HG03558 (cell line): ENCODE data around the gene KCNAB2.

Experiments
- ATAC-seq: cut with Tn5 transposase; IDR thresholded peaks from one replicate; pipeline ENCODE4 v1.9.1; 2021; ENCODE audit warnings: moderate number of reproducible peaks; ENCODE audit not compliant: unreplicated experiment; ENCODE audit errors: extremely low read depth

The KCNAB2 gene

DNA sequence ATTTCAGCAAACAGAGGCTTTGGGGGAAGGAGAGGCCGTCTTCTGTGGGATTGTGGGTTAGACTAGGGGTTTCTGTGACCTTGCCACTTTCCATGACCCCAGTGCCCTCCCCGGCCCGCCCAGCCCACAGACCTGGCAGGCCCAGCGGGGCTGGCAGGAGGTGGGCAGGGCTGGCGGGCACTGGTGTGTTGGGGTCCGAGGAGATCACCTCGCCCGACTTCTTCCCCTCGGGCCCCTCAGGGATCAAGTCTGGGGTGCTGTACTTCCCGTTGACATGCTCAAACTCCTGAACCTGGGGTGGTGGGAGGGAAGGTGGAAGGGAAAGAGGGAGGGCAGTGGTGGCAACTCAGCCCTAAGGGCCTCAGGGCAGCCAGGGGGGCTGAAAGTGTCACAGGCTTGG, 78.1 kb downstream of the KCNAB2 start:
- no peak for ATAC-seq

DNA sequence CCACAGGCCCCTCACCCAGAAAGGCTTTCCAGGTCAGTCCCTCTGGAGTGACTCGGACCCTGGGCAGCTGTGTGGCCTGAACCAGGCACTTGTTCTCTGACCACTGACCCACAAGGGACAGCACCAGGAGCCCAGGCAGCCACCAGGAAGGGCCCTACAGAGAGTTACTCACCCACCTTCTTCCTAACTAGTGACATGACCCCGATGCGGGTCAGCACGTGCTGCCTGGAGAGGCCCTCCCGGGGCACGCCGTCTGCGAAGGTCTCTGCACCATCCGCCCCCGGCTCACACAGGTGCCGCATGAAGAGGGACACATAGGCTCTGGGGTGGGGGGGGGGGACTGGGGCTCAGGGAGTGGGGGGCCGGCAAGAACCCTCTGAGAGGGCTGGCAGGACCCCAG, 78.7 kb downstream of the KCNAB2 start:
- no peak for ATAC-seq

DNA sequence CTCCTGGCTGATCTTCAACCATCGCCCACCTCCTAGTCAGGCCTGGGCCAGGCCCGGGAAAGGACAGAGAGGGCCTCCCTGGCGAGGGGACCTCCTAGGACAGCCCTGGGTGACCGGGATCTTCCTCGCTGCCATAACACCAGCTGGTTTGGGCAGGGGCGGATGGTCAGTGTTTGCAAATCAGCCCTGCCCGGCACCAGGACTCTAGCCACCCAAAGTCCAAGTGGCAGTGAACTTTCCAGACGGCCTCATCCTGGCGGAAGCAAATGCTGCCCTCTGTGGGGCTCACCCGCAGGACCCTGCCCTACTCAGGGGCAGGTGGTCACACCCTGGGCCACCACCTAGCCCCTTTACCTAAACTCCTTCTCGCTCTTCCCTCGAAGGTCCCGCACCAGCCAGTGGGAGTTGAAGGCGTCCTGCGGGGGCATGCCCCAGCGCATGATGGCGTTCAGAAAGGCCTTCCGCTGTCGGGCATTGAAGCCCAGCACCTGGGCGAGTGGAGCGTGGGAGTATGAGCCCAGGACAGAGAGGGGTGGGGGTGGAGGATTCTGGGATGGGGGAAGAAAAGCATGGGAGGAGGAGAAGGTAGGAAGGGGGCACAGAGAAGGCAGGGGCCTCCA, 79.2 kb downstream of the KCNAB2 start:
- no peak for ATAC-seq

DNA sequence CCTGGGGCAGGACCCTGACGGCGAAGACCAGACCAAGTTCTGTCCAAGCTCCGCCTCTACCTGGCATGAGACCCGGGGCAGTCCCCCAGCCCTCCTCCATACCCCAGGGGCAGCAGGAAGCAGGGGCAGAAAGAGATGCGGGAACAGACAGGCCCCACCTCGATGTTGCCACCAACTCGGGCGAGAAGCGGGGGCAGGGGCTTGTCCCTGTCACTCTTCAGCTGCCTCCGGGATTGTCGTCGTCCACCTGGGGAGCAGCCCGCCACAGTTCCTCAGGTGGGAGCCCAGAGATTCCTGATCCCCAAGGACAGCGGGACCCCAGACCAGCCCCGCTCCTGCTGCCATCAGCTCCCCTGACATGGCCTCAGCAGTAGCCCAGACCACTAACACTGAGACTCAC, 79.7 kb downstream of the KCNAB2 start:
- no peak for ATAC-seq

DNA sequence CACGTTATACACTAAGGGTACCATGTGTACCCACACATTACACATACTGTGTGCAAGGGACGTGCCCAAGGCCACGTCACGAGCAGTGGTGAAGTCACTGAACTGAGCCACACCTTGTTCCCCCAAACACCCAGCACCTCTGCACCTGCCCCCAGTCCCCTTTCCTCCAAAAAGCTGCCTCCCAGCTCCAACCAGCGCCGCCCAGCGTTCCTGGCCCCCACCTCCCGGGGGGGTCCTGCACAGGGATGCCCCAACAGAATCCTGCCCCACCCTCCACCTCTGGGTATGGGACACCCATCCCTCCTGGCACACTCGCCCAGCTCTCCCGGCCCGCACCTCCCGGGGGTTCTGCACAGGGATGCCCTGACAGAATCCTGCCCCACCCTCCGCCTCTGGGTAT, 80.3 kb downstream of the KCNAB2 start:
- no peak for ATAC-seq

DNA sequence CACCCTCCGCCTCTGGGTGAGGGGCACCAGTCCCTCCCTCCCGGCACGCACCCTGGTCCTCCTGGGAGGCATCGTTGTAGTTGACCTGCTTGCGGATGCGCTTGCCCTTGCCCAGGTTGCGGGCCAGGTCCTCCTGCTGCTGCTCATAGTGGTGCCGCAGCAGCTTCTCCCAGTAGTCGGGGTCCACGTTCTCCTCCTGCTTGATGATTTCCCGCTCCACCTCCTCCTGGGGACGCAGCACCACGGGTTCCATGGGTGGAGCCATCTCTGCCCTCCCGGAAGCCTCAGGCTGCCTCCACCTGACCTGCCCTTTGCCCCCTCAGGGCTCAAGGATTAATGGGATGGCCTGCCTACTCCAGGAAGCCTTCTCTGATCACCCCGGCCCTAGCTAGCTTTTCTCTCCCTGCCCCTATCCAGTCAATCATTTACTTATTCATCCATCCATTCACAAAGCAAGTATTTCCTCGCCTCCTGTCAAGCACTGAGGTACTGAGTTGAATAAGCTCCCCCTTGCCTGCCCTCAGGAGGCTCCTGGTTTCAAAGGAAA, 80.9 kb downstream of the KCNAB2 start:
- ATAC-seq = no peak

DNA sequence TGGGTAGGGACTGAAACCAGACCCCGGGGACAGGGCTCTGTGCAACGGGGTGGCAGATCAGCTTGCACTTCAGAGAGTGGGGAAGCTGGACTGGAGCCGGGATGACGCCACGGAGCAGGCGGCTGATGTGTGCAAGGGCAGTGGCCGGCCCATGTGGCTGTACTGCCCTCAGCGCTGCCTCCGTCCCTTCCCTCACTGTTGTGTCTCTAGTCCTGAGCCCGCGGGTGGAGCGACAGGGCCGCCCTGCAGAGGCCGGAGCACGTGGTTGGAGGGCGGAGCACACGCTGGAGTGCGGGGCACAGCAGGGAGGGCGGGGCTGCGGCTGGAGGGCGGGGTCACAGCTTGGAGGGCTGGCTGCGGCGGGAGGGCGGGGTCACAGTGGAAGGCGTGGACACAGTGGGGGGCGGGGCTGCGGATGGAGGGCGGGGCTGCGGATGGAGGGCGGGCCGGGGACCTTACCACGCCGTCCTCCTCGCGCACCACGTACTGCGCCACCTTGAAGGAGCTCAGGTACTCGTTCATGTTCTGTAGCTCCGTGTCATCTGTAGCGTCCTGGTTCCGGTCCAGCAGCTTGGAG, 82.0 kb downstream of the KCNAB2 start:
- no peak for ATAC-seq

DNA sequence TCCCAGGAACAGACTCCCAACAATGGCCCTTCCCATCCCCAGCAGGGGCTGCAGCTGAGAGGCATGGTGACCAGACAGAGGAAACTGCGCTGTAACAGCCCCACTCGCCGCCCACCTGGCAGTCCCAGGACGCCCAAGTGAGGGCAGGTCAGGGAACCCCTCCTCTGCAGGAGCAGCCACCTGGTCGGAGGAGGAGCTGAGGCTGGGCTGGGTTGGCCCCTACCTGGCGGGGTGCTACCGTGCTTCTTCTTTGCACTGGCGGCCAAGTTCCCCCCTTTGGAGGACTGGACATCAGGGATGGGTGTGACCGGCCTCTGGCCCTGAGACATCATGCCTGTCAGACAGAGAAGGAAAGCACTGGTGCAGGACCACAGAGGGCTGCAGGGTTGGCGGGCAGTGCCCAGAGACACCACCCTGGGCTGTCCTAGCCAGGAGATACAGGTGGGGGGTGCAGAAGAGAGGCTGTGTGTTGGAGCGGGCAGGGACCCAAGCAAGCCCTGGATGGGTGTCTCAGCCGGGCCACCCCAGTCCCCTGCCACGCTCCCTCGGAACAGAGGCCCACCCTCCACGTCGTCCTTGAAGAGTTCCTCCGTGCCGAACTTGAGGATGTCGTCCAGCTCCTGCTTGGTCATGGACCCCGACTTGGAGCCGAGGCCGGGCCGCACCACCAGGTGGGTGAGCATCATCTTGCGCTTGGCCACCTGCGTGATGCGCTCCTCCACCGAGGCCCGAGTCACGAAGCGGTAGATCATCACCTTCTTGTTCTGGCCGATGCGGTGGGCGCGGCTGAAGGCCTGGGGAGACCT, 82.8 kb downstream of the KCNAB2 start:
- ATAC-seq = no peak

DNA sequence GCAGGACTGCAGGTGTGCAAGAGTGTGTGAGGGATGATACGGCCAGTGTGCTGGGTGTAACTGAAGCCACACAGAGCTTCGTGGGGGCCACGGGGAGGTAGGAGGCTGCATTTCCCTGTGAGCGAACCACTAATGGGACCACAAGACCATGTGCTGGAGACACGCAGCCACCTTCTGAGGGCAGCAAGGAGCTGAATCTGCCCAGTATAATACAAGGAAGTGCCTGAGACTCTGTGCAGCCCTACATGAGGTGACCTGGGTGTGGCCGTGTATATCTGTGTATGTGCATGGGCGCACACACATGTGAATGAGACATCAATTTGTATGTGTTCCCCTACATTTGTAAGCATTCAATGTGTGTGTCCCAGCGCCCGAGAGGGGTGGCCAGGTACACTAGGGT, 83.6 kb downstream of the KCNAB2 start:
- no peak for ATAC-seq

DNA sequence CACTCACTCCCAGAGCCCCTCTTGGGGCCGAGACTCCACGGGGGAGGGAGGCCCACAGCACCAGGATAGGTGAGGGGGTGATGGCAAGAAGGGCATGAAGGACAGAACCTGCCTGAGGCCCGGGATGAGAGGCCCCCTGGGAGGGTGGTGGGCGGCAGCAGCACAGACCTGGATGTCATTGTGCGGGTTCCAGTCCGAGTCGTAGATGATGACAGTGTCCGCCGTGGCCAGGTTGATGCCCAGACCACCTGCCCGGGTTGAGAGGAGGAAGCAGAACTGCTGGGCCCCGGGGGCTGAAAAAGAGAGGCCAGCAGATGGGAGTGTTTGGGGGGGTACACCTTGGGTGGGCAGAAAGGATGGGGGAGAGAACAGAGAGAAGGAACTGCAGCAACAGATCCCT, 84.3 kb downstream of the KCNAB2 start:
- ATAC-seq = no peak

DNA sequence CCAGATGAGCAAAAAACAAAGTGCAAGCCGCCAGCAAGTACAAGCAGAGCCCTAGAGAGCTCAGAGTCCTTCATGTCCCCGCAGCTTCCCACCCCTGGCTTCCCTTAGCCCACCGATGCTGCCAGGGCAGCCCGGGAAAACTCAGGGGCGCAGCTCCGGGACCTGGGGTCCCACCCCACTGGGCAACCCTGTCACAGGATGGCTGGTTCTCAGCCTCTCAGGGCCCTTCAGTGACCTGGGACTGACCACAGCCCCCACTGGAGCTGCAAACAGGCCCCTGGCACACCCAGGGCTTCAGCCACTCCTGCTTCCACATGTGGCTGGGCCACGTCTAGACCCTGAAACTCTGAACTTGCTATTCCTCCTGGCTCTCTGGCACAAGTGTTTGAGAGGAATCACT, 84.9 kb downstream of the KCNAB2 start:
- no peak for ATAC-seq

DNA sequence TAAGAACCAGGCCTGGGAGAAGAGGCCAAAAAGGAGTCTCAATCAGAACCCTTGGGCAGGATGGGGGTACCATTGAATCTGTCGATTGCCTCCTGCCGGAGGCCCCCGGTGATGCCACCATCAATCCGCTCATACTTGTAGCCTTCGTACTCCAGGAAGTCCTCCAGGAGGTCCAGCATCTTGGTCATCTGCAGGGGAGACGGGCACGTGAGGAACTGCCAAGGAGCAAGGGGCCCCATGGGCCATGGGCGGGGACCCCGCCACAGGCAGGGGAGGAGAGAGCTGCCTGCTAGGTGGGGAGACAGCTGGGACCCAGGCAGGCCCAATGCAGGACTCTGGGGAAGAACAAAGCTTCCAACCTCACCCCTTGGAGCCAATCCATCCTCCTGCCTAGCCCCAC, 85.9 kb downstream of the KCNAB2 start:
- ATAC-seq = no peak

DNA sequence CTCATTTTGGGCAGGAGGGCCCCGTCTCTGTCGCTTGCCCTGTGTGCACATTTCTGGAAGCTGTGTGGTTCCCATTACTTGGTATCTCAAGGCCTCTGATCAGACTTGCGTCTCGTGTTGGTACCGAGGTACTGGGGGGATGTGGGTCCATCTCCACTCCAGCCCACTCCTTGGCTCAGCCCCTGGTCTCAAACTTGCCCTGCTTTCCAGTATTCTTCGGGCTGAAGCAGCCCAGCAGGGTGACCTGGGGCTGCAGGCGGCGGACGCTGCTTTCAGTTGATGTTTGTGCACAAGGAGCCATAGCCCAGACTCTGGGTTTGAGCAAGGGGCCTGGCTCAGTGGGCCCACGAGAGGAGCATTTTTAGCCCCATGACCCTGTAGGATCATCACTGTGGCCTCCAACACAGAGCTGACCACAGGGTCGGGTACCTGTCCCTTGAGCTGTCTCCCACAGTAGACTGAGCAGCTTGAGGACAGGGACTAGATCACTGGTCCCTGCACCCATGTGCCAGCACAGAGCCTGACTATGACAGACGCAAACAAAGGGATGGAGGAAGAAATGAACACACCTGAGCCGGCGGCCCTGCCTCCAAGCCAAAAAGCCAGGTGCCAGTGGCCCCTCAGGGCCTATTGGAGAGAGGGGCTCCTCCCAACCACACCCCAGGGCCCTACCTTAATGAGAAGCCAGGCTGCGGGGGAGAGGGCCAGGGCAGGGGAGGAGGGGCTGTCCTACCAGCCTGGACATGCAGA, 87.6 kb downstream of the KCNAB2 start:
- no peak for ATAC-seq

DNA sequence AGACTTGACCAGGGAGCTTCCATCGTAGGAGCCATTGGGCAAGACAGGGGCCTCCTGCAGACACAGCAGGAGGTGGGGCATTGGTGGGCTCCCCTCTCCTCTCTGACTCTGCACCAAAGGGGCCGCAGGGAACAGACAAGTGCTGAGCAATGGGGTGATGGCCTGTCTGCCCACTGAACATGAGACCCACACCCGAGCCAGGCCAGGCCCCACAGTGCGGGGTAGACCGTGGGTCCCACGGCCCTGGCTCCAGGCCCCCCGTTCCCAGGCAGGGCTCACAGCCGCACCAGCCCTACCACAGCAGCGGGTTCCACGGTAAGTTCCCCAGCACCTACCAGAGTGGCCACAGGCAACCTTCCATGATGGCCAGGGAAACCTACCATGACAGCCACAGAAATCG, 88.5 kb downstream of the KCNAB2 start:
- no peak for ATAC-seq

DNA sequence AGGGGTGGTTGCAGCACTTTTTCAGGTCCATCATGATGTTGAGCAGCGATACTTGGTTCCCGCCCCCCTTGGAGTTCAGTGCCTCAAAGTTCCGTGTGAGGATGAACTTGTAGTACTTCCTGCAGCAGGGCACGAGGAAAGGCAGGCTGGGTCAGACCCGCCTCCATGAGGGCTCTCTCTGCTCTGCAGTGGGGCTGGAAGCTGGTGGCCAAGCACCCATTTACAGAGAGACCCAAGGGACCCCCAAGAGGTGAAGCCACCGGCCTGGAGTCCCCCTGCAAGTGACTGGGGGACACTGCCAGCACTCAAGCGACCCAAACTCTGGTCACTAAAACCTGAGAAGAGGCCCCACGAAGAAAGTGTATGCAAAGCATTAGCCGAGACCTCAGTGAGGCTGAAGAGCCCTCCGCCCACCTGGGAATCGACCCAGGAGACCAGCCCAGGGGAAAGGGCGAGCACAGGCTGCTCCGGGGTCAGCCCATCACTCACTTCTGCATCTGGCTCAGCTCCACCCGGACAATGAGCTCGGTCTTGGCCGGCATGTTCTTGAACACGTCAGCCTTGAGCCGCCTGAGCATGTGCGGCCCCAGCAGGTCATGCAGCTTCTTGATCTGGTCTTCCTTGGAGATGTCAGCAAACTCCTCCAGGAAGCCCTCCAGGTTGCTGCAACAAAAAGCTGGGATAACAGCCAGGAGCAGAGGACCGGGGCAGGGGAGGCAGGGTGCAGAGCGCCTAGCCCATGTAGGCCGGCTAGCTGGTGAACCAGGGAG, 89.2 kb downstream of the KCNAB2 start:
- no peak for ATAC-seq

DNA sequence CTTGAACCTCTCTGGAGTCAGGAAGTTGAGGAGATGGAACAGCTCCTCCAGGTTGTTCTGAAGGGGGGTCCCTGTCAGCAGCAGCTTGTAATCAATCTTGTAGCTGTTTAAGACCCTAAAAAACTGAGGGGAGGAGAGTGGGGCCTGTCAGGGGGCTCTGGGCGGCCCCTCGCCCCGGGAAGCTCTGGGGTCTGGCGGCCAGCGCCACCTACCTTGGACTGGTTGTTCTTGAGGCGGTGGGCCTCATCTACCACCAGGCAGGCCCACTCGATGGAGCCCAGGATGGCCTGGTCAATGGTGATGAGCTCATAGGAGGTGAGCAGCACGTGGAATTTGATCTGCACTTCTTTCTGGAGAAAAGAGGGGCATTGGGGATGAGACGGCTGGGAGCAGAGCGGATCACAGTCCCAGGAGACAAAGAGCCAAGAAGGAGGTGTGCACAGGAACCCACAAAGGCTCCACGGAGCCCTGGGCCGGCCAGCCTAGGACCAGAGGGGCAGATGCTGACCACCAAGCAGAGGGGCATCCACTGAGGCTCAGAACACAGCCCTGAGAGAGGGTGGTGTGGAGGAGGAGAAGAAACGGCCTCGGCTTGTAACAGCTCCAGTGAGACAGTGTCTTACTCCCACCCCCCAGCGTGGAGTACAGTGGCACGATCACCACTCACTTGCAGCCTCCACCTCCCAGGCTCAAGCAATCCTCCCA, 91.0 kb downstream of the KCNAB2 start:
- no peak for ATAC-seq

DNA sequence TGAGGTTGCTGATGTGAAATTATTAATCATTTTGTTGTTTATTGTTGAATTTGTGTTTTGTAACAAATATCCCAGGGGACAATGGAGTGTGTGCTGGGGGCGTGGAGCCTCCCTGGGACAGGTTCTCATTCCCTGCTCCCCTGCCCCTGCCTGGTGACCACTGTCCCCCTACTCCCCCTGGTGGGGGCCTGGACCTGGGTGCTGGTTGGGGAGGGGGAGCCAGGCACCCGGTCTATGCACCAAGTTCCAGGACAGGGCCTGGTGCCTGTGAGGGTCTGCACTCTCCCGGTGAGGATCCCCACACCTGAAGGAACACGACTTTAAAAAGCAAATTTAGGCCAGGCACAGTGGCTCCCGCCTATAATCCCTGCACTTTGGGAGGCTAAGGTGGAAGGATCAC, 92.1 kb downstream of the KCNAB2 start:
- no peak for ATAC-seq

DNA sequence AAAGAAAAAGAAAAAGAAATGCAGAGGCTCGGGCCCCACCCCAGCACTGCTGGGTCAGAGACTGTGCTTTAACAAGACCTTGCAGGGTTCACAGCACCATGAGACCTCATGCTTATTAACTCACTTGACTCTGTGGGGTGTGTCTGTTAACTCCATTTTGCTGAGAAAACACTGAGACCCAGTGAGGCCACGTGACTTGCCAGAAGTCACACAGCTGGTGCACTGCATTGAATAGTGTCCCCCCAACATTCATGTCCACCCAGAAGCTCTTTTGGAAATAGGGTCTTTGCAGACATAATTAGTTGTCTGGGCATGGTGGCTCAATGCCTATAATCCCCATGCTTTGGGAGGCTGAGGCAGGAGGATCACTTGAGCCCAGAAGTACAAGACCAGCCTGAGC, 94.7 kb downstream of the KCNAB2 start:
- ATAC-seq = no peak

DNA sequence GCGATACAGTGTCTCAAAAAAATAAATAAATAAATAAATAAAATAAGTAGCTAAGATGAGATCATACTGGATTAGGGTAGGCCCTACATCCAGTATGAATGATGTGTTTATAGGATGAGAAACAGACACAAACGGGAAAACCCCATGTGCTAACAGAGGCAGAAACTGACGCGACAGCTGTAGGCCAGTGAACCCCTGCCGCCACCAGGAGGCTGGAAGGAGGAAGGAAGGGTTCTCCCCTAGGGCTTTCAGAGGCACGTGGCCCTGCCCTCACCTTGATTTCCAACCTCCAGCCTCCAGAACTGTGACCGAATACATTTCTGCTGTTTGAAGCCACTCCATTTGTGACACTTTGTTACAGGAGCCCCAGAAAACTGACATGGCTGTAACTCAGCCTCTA, 95.9 kb downstream of the KCNAB2 start:
- no peak for ATAC-seq
